Cardiac muscle cell (in vitro differentiated cells and primary cell): ENCODE results near the gene MAT1A. TPM values are rescaled to one million over a fixed set of nuclear protein-coding genes. Genes with fewer than 3 reads are reported as not detected.
"Not testable (repeated sequence)": the region's sequence is repeated elsewhere in the genome, so short reads cannot be mapped to it uniquely, and the experiment has no call there.

ENCODE experiments used
- DNase-seq, 2 donors: peaks; one replicate each; pipeline versions ENCODE4 v3.0.0 to v3.0.0-alpha.2; 2010 to 2017; ENCODE audit warnings: low read depth in 1 of 2, low spot score in 1 of 2
- H3K27ac ChIP-seq: fragments of 200-600 bp; sonication (generic); 2 replicates; pipeline ENCODE4 v1.5.1; 2016
- H3K27me3 ChIP-seq: fragments of 200-600 bp; sonication (generic); 2 replicates; pipeline ENCODE4 v1.6.0; 2016; ENCODE audit warnings: control low read depth
- H3K36me3 ChIP-seq: fragments of 200-600 bp; sonication (generic); 2 replicates; pipeline ENCODE4 v1.5.1; 2016; ENCODE audit warnings: control low read depth
- H3K4me1 ChIP-seq: fragments of 200-600 bp; sonication (generic); 2 replicates; pipeline ENCODE4 v1.8.1; 2017; ENCODE audit warnings: low read depth, mild to moderate bottlenecking, mixed run types
- H3K4me3 ChIP-seq: fragments of 200-600 bp; sonication (generic); 2 replicates; pipeline ENCODE4 v1.5.1; 2016; ENCODE audit warnings: mild to moderate bottlenecking
- H3K9me3 ChIP-seq: fragments of 200-600 bp; sonication (generic); 2 replicates; pipeline ENCODE4 v1.5.1; 2017; ENCODE audit warnings: low read depth, mild to moderate bottlenecking, control low read depth
- polyA plus RNA-seq: library from polyadenylated mRNA; unstranded; fragments of >200 nt; fragmentation: Nextera tagmentation; extraction: Ambion mirVana; gene quantifications from 2 replicates; pipeline ENCODE4 v1.2.1, GENCODE V29; 2016
- total RNA-seq: library from RNA; depleted of rRNA; stranded (reverse); fragments of >200 nt; gene quantifications from 2 replicates; pipeline ENCODE4 v1.2.3, GENCODE V29; 2016
- TF ChIP-seq, protein P1 (sequence below): IDR thresholded peaks from 2 replicates; pipeline ENCODE4 v1.5.1; 2012; ENCODE audit warnings: low read depth, mild to moderate bottlenecking, low read length

MAT1A gene
- total and polyA plus RNA-seq, 2 experiments from 2014 or later = 3.4 to 5.6 TPM

GRCh38 chr10:80318742-80319141 is 29.3 kb upstream of the MAT1A start:
- TF ChIP-seq, protein P1, sequence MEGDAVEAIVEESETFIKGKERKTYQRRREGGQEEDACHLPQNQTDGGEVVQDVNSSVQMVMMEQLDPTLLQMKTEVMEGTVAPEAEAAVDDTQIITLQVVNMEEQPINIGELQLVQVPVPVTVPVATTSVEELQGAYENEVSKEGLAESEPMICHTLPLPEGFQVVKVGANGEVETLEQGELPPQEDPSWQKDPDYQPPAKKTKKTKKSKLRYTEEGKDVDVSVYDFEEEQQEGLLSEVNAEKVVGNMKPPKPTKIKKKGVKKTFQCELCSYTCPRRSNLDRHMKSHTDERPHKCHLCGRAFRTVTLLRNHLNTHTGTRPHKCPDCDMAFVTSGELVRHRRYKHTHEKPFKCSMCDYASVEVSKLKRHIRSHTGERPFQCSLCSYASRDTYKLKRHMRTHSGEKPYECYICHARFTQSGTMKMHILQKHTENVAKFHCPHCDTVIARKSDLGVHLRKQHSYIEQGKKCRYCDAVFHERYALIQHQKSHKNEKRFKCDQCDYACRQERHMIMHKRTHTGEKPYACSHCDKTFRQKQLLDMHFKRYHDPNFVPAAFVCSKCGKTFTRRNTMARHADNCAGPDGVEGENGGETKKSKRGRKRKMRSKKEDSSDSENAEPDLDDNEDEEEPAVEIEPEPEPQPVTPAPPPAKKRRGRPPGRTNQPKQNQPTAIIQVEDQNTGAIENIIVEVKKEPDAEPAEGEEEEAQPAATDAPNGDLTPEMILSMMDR = no peak
- H3K27ac ChIP-seq = no peak overlapping the region
- no peaks in the 10 kb centered on the region for H3K27me3 ChIP-seq
- H3K4me3 ChIP-seq = no peak overlapping the region
- H3K9me3 ChIP-seq = no peaks in the 10 kb centered on the region
- no peak for DNase-seq
- H3K4me1 ChIP-seq = no peaks in the 10 kb centered on the region
- no peaks in the 10 kb centered on the region for H3K36me3 ChIP-seq

DNA sequence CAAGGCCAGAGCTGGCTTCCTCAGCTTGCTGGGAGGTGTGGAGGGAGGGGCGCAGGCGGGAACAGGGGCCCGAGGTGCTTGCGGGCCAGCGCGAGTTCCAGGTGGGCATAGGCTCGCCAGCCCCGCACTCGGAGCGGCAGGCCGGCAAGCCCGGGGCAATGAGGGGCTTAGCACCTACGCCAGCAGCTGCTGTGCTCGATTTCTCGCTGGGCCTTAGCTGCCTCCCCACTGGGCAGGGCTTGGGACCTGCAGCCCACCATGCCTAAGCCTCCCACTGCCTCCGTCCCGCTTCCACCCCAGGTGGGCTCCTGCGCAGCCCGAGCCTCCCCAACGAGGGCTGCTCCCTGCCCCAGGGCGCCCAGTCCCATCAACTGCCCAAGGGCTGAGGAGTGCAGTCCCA is 25.9 kb upstream of the MAT1A start:
- H3K27me3 ChIP-seq = no peaks in the 10 kb centered on the region
- H3K36me3 ChIP-seq = no peaks in the 10 kb centered on the region
- no peak overlapping the region for H3K27ac ChIP-seq
- H3K4me3 ChIP-seq = no peak overlapping the region
- TF ChIP-seq, protein P1 = no peak
- no peaks in the 10 kb centered on the region for H3K4me1 ChIP-seq
- no peak for DNase-seq
- H3K9me3 ChIP-seq = no peaks in the 10 kb centered on the region

DNA sequence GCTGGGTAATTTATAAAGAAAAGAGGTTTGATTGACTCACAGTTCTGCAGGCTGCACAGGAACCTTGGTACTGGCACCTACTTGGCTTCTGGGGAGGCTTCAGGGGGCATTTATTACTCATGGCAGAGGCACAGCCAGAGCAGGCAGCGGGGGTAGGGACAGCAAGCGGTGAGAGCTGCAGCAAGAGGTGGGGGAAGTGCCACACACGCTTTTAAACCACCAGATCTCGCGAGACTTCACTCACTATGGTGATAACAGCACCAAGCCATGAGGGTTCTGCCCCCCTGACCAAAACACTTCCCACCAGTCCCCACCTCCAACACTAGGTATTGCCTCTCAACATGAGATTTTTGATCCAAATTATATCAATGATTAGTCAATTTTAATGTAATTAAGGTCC is 24.1 kb upstream of the MAT1A start:
- TF ChIP-seq, protein P1 = no peak
- DNase-seq = no peak
- no peaks in the 10 kb centered on the region for H3K4me1 ChIP-seq
- H3K36me3 ChIP-seq = no peaks in the 10 kb centered on the region
- H3K4me3 ChIP-seq = no peak overlapping the region
- H3K27ac ChIP-seq = no peak overlapping the region
- no peaks in the 10 kb centered on the region for H3K9me3 ChIP-seq
- no peaks in the 10 kb centered on the region for H3K27me3 ChIP-seq

GRCh38 chr10:80305989-80306388 is 16.5 kb upstream of the MAT1A start:
- H3K9me3 ChIP-seq, H3K27me3 ChIP-seq, H3K36me3 ChIP-seq, DNase-seq, H3K27ac ChIP-seq, H3K4me1 ChIP-seq, H3K4me3 ChIP-seq: not testable (repeated sequence)

- TF ChIP-seq, protein P1 = no peak
- no peaks in the 10 kb centered on the region for H3K4me1 ChIP-seq
- no peak overlapping the region for H3K27ac ChIP-seq
- no peaks in the 10 kb centered on the region for H3K9me3 ChIP-seq
- H3K27me3 ChIP-seq = no peaks in the 10 kb centered on the region
- no peak for DNase-seq
- no peaks in the 10 kb centered on the region for H3K36me3 ChIP-seq
- no peak overlapping the region for H3K4me3 ChIP-seq
These were observed 7.5 kb upstream of the MAT1A start for GRCh38 chr10:80296942-80297341.

- no peaks in the 10 kb centered on the region for H3K36me3 ChIP-seq
- no peak overlapping the region for H3K4me3 ChIP-seq
- no peak for DNase-seq
- H3K9me3 ChIP-seq = no peaks in the 10 kb centered on the region
- no peaks in the 10 kb centered on the region for H3K4me1 ChIP-seq
- H3K27me3 ChIP-seq = no peaks in the 10 kb centered on the region
- TF ChIP-seq, protein P1 = no peak
- H3K27ac ChIP-seq = no peak overlapping the region
These were observed 3.3 kb upstream of the MAT1A start for GRCh38 chr10:80292607-80293239.
